Measurements from ENCODE around the gene NUDT3.
"Not testable (repeated sequence)": the region's sequence is repeated elsewhere in the genome, so short reads cannot be mapped to it uniquely, and the experiment has no call there.

The NUDT3 gene

GRCh38 chr6:34414999-34415858, 22.8 kb upstream of the NUDT3 start:
- peak; percentile 76 to 78 for ATAC-seq (replicated peaks)
- no peak for DNase-seq
- peaks cover 18 to 51% of the 10 kb centered on the region in 2 donors for H3K36me3 Mint-ChIP-seq

GRCh38 chr6:34412643-34413214, 20.3 kb upstream of the NUDT3 start:
- no peak overlapping the region for H3K4me3 Mint-ChIP-seq
- peaks cover 13 to 16% of the 10 kb centered on the region in 2 donors for H3K4me1 Mint-ChIP-seq
- H3K36me3 Mint-ChIP-seq, result peaks cover 16 to 43% of the 10 kb centered on the region in 2 donors
- no peaks in the 10 kb centered on the region for H3K27me3 Mint-ChIP-seq
- H3K27ac Mint-ChIP-seq, result no peak overlapping the region
- ATAC-seq (replicated peaks) (no peak), DNase-seq (no peak)
- no peaks in the 10 kb centered on the region for H3K9me3 Mint-ChIP-seq

More at GRCh38 chr6:34414999-34415858, 22.8 kb upstream of the NUDT3 start:
- Mint-ChIP-seq H3K9me3 (no peaks in the 10 kb centered on the region), H3K27ac (peak overlapping the region; percentile 51), H3K4me3 (no peak overlapping the region), H3K4me1 (peaks cover 16 to 28% of the 10 kb centered on the region in 2 donors), H3K27me3 (no peaks in the 10 kb centered on the region)

- ATAC-seq (replicated peaks) (no peak), DNase-seq (no peak)
- Mint-ChIP-seq H3K27me3 (no peaks in the 10 kb centered on the region), H3K4me1 (peaks cover 11% of the 10 kb centered on the region in 2 donors), H3K36me3 (peaks cover 12 to 37% of the 10 kb centered on the region in 2 donors), H3K9me3 (no peaks in the 10 kb centered on the region), H3K4me3 (no peak overlapping the region), H3K27ac (no peak overlapping the region)
These were observed 19.5 kb upstream of the NUDT3 start for GRCh38 chr6:34412016-34412415.

GRCh38 chr6:34407915-34408314, 15.4 kb upstream of the NUDT3 start:
- not testable (repeated sequence) for H3K27ac Mint-ChIP-seq; H3K4me1 Mint-ChIP-seq; ATAC-seq (replicated peaks); H3K9me3 Mint-ChIP-seq; H3K27me3 Mint-ChIP-seq; H3K4me3 Mint-ChIP-seq; DNase-seq
- H3K36me3 Mint-ChIP-seq, result peaks cover 21 to 29% of the 10 kb centered on the region in 2 donors

- DNase-seq (no peak), ATAC-seq (replicated peaks) (no peak)
- no peak overlapping the region for H3K4me3 Mint-ChIP-seq
- H3K27me3 Mint-ChIP-seq, result no peaks in the 10 kb centered on the region
- H3K27ac Mint-ChIP-seq, result no peak overlapping the region
- H3K9me3 Mint-ChIP-seq, result peaks cover 0 to 2% of the 10 kb centered on the region in 2 donors
- H3K36me3 Mint-ChIP-seq, result peaks cover 0 to 3% of the 10 kb centered on the region in 2 donors
- peaks cover 8 to 16% of the 10 kb centered on the region in 2 donors for H3K4me1 Mint-ChIP-seq
These were observed 4.0 kb upstream of the NUDT3 start for GRCh38 chr6:34396518-34396917.

- no peak overlapping the region for H3K27ac Mint-ChIP-seq
These were observed 1.5 kb upstream of the NUDT3 start for GRCh38 chr6:34393966-34394305.

GRCh38 chr6:34393191-34393965, 909 bp upstream of the NUDT3 start:
- Mint-ChIP-seq H3K36me3 (peaks cover 3 to 7% of the 10 kb centered on the region in 2 donors), H3K4me1 (peaks cover 10 to 16% of the 10 kb centered on the region in 2 donors), H3K27ac (no peak overlapping the region), H3K4me3 (peak overlapping the region; percentile 17 to 59), H3K27me3 (no peaks in the 10 kb centered on the region), H3K9me3 (peaks cover 0 to 3% of the 10 kb centered on the region in 2 donors)
- no peak for ATAC-seq (replicated peaks)
- no peak for DNase-seq

More at GRCh38 chr6:34393966-34394305, 1.5 kb upstream of the NUDT3 start:
- peak overlapping the region; percentile 17 to 59 for H3K4me3 Mint-ChIP-seq
- no peak for DNase-seq
- peaks cover 0 to 3% of the 10 kb centered on the region in 2 donors for H3K9me3 Mint-ChIP-seq
- H3K4me1 Mint-ChIP-seq, result peaks cover 10 to 16% of the 10 kb centered on the region in 2 donors
- H3K27me3 Mint-ChIP-seq, result no peaks in the 10 kb centered on the region
- H3K36me3 Mint-ChIP-seq, result peaks cover 3 to 7% of the 10 kb centered on the region in 2 donors
- ATAC-seq (replicated peaks), result no peak

- H3K4me3 Mint-ChIP-seq, result no peak overlapping the region
- peaks cover 3 to 7% of the 10 kb centered on the region in 2 donors for H3K36me3 Mint-ChIP-seq
- H3K4me1 Mint-ChIP-seq, result peaks cover 10 to 19% of the 10 kb centered on the region in 2 donors
- DNase-seq (peak; percentile 39), ATAC-seq (replicated peaks) (peak; percentile 49 to 54)
- H3K27me3 Mint-ChIP-seq, result no peaks in the 10 kb centered on the region
- no peak overlapping the region for H3K27ac Mint-ChIP-seq
- H3K9me3 Mint-ChIP-seq, result peaks cover 0 to 3% of the 10 kb centered on the region in 2 donors
These were observed 528 bp downstream of the NUDT3 start for GRCh38 chr6:34391786-34392496.

GRCh38 chr6:34391473-34391785, 1.0 kb downstream of the NUDT3 start:
- no peak for DNase-seq
- ATAC-seq (replicated peaks), result no peak
- Mint-ChIP-seq H3K4me3 (no peak overlapping the region), H3K9me3 (peaks cover 0 to 1% of the 10 kb centered on the region in 2 donors), H3K4me1 (peaks cover 12 to 25% of the 10 kb centered on the region in 2 donors), H3K27me3 (no peaks in the 10 kb centered on the region), H3K27ac (no peak overlapping the region), H3K36me3 (peaks cover 3 to 4% of the 10 kb centered on the region in 2 donors)

GRCh38 chr6:34390531-34391472, 1.7 kb downstream of the NUDT3 start:
- peaks cover 14 to 29% of the 10 kb centered on the region in 2 donors for H3K4me1 Mint-ChIP-seq
- ATAC-seq (replicated peaks) (no peak), DNase-seq (no peak)
- peaks cover 3 to 4% of the 10 kb centered on the region in 2 donors for H3K36me3 Mint-ChIP-seq
- no peaks in the 10 kb centered on the region for H3K27me3 Mint-ChIP-seq
- peaks cover 0 to 1% of the 10 kb centered on the region in 2 donors for H3K9me3 Mint-ChIP-seq
- no peak overlapping the region for H3K4me3 Mint-ChIP-seq
- no peak overlapping the region for H3K27ac Mint-ChIP-seq

GRCh38 chr6:34389034-34389433, 3.4 kb downstream of the NUDT3 start:
- Mint-ChIP-seq H3K9me3 (peaks cover 0 to 1% of the 10 kb centered on the region in 2 donors), H3K4me3 (no peak overlapping the region), H3K4me1 (peaks cover 18 to 45% of the 10 kb centered on the region in 2 donors), H3K27ac (peak overlapping the region; percentile 2), H3K36me3 (peaks cover 3 to 4% of the 10 kb centered on the region in 2 donors), H3K27me3 (no peaks in the 10 kb centered on the region)
- ATAC-seq (replicated peaks) (no peak), DNase-seq (no peak)

- ATAC-seq (replicated peaks) (no peak), DNase-seq (no peak)
- H3K27ac Mint-ChIP-seq, result no peak overlapping the region
- H3K27me3 Mint-ChIP-seq, result no peaks in the 10 kb centered on the region
- H3K36me3 Mint-ChIP-seq, result peaks cover 4 to 7% of the 10 kb centered on the region in 2 donors
- no peak overlapping the region for H3K4me3 Mint-ChIP-seq
- H3K9me3 Mint-ChIP-seq, result peaks cover 0 to 1% of the 10 kb centered on the region in 2 donors
- peaks cover 18 to 45% of the 10 kb centered on the region in 2 donors for H3K4me1 Mint-ChIP-seq
These were observed 4.0 kb downstream of the NUDT3 start for GRCh38 chr6:34388421-34388820.

All from stimulated activated naive B cell treated with anti-CD40 and anti-IgM and Interleukin-4, amounts not matched to agents 10 μg/mL and 1 μg/mL and 100 μg/mL, for 72 hours (primary cell).